GM10248 (cell line): Measurements from ENCODE around the gene GSS.

Experiments
- CTCF ChIA-PET: fragments of 300-600 bp; sonication (Branson Sonifier 250); formaldehyde crosslinking; extraction: SDS; loops from one replicate; lab custom pipeline; 2021; ENCODE audit warnings: antibody characterized with exemption; lab: Yijun Ruan, JAX
- POLR2A ChIA-PET: fragments of 350-650 bp; sonication (Branson Sonifier 250); formaldehyde crosslinking; extraction: SDS; loops from one replicate; lab custom pipeline; 2020; ENCODE audit warnings: antibody characterized with exemption; lab: Yijun Ruan, JAX
- DNase-seq: peaks from one replicate; pipeline ENCODE4 v3.0.0; 2012; ENCODE audit errors: extremely low spot score
- CTCF ChIP-seq: IDR thresholded peaks from 2 replicates; pipeline ENCODE4 v1.5.1; 2012; ENCODE audit warnings: mild to moderate bottlenecking, low read depth; ENCODE audit errors: extremely low read depth, missing control alignments, control extremely low read depth

The GSS gene

GRCh38 chr20:34956041-34956458 is 444 bp upstream of the GSS start:
- ChIA-PET CTCF (interaction anchor here (0.6 to 5.0 kb wide), 5 partner anchors 8 to 87 kb away, joined by 3 to 55 read pairs (median 4); partner anchors contain the start of genes ACSS2 and GGT7), POLR2A (interaction anchor here (0.5 to 1.0 kb wide), 3 partner anchors 13 to 263 kb away, joined by 3 to 4 read pairs (median 3); no protein-coding TSS in a partner anchor)
- TF ChIP-seq CTCF, result no peak
- DNase-seq, result no peak

DNA sequence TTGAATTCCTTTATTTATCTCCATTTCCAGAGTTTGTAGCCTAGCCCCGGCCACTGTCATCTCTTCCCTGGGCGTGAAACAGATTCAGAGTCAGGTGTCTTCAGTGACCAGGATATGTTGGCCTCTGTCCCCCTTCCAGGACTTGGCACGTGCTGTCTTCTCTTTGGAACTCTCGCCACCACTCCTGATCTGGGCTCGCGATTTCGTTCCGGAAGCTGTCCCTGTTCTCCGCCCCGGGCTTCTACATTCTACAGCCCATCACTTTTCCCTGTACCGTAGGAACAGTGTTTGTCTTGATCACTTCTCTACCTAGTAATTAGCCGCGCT is 739 bp downstream of the GSS start:
- TF ChIP-seq CTCF, result no peak
- no peak for DNase-seq
- POLR2A ChIA-PET, result no interaction called here

GRCh38 chr20:34953960-34954359 is 1.6 kb downstream of the GSS start:
- ChIA-PET POLR2A (no interaction called here), CTCF (interaction anchor here (5.0 kb wide), 1 partner anchor 79 kb away, joined by 55 read pairs; the partner anchor contains the start of genes ACSS2 and GGT7)
- no peak for DNase-seq
- TF ChIP-seq CTCF, result no peak

More for the DNA sequence above, 739 bp downstream of the GSS start:
- CTCF ChIA-PET, result interaction anchor here (2.1 to 5.0 kb wide), 2 partner anchors 9 to 80 kb away, joined by 6 to 55 read pairs; partner anchors contain the start of genes ACSS2 and GGT7

DNA sequence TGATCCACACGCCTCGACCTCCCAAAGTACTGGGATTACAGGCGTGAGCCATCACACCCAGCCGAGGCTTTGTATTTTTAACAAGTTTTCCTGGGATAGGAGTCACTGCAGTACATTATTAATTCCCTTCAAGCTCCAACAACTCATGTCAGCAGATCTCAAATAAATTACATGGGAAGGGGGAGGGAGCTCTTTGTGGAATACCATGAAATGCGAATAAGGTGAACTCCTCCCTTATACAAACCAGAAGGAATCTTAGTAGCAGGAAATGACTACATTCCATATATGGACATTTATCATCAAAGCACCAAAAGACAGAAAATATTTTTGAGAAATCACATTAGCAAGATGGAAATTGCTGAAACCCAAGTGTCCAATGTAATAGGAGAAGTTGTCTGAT is 2.9 kb downstream of the GSS start:
- no peak for DNase-seq
- CTCF ChIA-PET, result interaction anchor here (4.4 kb wide), 1 partner anchor 78 kb away, joined by 24 read pairs; the partner anchor contains the start of gene GGT7
- POLR2A ChIA-PET, result no interaction called here
- TF ChIP-seq CTCF, result no peak

DNA sequence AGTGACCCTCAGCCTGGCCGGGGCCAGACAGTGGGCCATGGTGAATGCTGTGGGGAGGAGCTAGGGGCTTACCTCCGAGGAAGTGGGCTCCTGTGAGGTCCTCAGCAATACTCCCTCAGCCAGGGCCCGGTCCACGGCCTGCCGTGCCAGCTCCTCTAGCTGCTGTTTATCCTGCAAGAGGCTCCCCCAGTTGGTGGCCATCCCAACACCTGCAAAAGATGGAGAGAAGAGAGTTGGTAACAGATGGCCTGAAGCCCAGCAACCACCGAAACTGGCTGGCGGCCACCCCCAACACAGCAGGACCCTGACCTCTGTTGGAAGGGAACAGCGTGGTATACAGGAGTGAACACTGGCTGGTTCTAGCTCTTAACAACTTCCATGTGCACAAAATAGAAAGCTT is 4.0 kb downstream of the GSS start:
- DNase-seq, result no peak
- ChIA-PET CTCF (interaction anchor here (4.4 kb wide), 1 partner anchor 77 kb away, joined by 24 read pairs; the partner anchor contains the start of gene GGT7), POLR2A (interaction anchor here (0.6 kb wide), 1 partner anchor 22 kb away, joined by 4 read pairs; no protein-coding TSS in a partner anchor)
- no peak for TF ChIP-seq CTCF

DNA sequence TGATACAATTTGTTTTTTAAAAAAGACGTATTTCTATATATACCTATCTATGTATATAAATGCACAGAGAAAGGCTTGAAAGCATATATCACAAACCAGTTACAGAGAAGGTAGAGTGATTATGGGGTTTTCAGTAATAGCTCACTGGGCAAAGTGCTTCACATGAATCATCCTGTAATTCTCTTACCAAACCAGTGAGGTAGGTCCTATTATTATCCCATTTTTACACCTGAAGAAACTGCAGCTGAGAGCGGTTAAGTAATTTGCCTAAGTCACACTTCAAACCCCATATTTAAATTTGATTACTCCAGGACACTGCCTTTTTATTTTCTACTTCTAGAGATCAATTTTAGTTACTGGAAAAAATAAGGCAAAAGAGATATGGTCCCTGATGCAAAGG is 4.4 kb downstream of the GSS start:
- DNase-seq, result no peak
- no peak for TF ChIP-seq CTCF
- ChIA-PET CTCF (interaction anchor here (4.4 kb wide), 1 partner anchor 77 kb away, joined by 24 read pairs; the partner anchor contains the start of gene GGT7), POLR2A (interaction anchor here (0.6 kb wide), 1 partner anchor 21 kb away, joined by 4 read pairs; no protein-coding TSS in a partner anchor)
